H1 (cell line): ENCODE measurements around the gene PRODH.

Experiments
- CHD2 ChIP-seq: IDR thresholded peaks from 2 replicates; pipeline ENCODE4 v1.6.1; 2012; ENCODE audit warnings: low read length, improper control_type of control experiment
- EP300 ChIP-seq, 2 experiments: IDR thresholded peaks; 1 replicate in 1 of 2; 2 replicates in 1 of 2; pipeline ENCODE4 v1.6.1; 2011 to 2012; ENCODE audit warnings: low read depth in 2 of 2, low read length in 2 of 2, mild to moderate bottlenecking in 2 of 2, borderline replicate concordance in 1 of 2, inconsistent platforms in 1 of 2, moderate library complexity in 1 of 2
- NANOG ChIP-seq: IDR thresholded peaks from 2 replicates; pipeline ENCODE4 v1.6.1; 2011; ENCODE audit warnings: low read length, low read depth, mild to moderate bottlenecking, inconsistent platforms; ENCODE audit not compliant: insufficient read depth, poor library complexity, severe bottlenecking
- POLR2AphosphoS5 ChIP-seq: IDR thresholded peaks from 2 replicates; pipeline ENCODE4 v1.6.1; 2011; ENCODE audit warnings: low read depth, low read length
- RAD21 ChIP-seq, 2 experiments: IDR thresholded peaks in 1 of 2; conservative IDR thresholded peaks in 1 of 2; 2 replicates each; pipeline ENCODE4 v1.6.1; 2011; ENCODE audit warnings: low read depth in 2 of 2, low read length in 2 of 2, improper control_type of control experiment in 1 of 2, inconsistent platforms in 1 of 2, mild to moderate bottlenecking in 1 of 2, moderate library complexity in 1 of 2
- SP1 ChIP-seq: IDR thresholded peaks from 2 replicates; pipeline ENCODE4 v1.6.1; 2011; ENCODE audit warnings: low read depth, low read length
- TAF1 ChIP-seq: IDR thresholded peaks from 2 replicates; pipeline ENCODE4 v1.6.1; 2011; ENCODE audit warnings: mild to moderate bottlenecking, low read depth, low read length
- TEAD4 ChIP-seq: IDR thresholded peaks from 2 replicates; pipeline ENCODE4 v1.6.1; 2012; ENCODE audit warnings: low read depth, low read length, inconsistent platforms, mixed read lengths
- YY1 ChIP-seq: IDR thresholded peaks from 2 replicates; pipeline ENCODE4 v1.6.1; 2011; ENCODE audit warnings: low read depth, mild to moderate bottlenecking, low read length
- TF ChIP-seq, protein P1 (sequence below), 3 experiments: IDR thresholded peaks; 1 replicate in 2 of 3; 2 replicates in 1 of 3; pipeline versions ENCODE4 v1.5.1 to v1.6.1; 2011; ENCODE audit warnings: low read length in 3 of 3, mild to moderate bottlenecking in 3 of 3, inconsistent platforms in 2 of 3, low read depth in 1 of 3, moderate library complexity in 1 of 3; ENCODE audit not compliant: insufficient read depth in 1 of 3; ENCODE audit errors: control extremely low read depth in 1 of 3

DNA sequence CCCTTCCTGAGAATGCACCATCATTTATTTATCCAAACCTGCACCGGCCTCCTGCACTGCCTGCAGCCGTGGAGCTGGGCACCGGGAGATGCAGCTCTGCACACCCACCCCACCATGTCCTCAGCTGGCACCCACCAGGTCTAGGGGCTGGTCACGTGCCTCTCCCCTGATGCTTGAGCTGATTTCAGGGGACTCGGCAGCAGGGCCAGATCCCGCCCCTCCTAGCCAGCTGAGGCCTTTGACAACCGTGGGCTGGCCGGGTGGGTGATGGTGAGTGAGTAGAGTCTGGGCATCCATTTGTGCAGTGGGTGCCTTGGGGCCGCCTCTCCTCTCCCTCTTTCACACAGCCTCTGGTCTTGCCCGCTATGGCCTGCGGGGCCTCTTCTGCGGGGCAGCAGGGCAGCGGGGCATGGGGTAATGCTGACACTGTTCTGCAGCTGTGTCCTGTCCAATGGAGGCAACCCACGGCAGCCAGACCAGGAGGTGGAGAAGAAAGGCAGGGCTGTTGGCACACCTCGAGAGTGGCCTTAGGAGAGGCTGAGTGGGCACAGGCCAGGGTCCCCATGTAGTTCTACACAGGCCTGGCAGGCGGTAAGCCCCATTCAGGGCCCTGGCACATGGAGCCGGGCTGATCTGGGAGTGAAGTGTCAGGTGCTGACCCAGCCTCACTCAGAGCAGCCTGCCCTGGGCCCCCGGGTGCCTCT lies 38.5 kb upstream of the PRODH start:
- TF ChIP-seq EP300 (IDR thresholded peaks at IDR 0.05; ENCODE audit: borderline replicate concordance in 1 of 2, low read depth in 2 of 2, low read length in 2 of 2) (no peak), CHD2 (no peak), TEAD4 (no peak), YY1 (no peak), RAD21 (IDR thresholded peaks at IDR 0.05 in 1 of 2, conservative IDR thresholded peaks at IDR 0.05 in 1 of 2; ENCODE audit: low read depth in 2 of 2, low read length in 2 of 2) (no peak), NANOG (no peak), POLR2AphosphoS5 (no peak), SP1 (no peak), TAF1 (no peak)
- TF ChIP-seq, protein P1, sequence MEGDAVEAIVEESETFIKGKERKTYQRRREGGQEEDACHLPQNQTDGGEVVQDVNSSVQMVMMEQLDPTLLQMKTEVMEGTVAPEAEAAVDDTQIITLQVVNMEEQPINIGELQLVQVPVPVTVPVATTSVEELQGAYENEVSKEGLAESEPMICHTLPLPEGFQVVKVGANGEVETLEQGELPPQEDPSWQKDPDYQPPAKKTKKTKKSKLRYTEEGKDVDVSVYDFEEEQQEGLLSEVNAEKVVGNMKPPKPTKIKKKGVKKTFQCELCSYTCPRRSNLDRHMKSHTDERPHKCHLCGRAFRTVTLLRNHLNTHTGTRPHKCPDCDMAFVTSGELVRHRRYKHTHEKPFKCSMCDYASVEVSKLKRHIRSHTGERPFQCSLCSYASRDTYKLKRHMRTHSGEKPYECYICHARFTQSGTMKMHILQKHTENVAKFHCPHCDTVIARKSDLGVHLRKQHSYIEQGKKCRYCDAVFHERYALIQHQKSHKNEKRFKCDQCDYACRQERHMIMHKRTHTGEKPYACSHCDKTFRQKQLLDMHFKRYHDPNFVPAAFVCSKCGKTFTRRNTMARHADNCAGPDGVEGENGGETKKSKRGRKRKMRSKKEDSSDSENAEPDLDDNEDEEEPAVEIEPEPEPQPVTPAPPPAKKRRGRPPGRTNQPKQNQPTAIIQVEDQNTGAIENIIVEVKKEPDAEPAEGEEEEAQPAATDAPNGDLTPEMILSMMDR (IDR thresholded peaks at IDR 0.05; ENCODE audit: control extremely low read depth in 1 of 3, insufficient read depth in 1 of 3, low read depth in 1 of 3, low read length in 3 of 3), result no peak
